Endometrial microvascular endothelial cells (primary cell): ENCODE data around the gene RANBP9. TPM values are rescaled to one million over a fixed set of nuclear protein-coding genes. Genes with fewer than 3 reads are reported as not detected.

ENCODE experiments used
- in situ Hi-C: cut with HindIII; loops from 2 replicates; pipeline ENCODE4 v1.10.0; 2017; ENCODE audit warnings: low sequenced_read_pairs, low pct_unique_long_range_greater_than_20kb; ENCODE audit errors: inconsistent ontology term
- total RNA-seq: library from RNA; depleted of rRNA; stranded (reverse); fragments of >200 nt; gene quantifications from one replicate; pipeline ENCODE4 v1.2.3, GENCODE V29; 2015; ENCODE audit errors: inconsistent ontology term

RANBP9 gene
- total RNA-seq, 1 donor from 2014 or later, result 26.0 TPM

DNA sequence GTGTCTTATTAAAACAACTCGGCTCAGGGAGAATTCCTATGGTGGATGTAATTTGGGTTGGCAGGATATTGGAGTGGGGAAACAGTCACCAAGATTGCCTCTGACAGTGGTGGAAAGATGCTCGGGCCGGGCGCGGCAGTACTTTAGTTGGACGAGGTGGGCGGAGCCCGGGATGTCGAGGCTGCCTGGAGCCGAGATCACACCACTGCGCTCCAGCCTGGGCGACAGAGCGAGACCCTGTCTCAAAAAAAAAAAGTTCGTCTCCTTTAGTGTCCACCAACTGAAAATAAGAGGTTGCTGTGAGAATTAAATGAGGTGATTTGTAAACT, 95.9 kb downstream of the RANBP9 start:
- in situ Hi-C loops, result no loop called here

GRCh38 chr6:13614926-13615791, 96.5 kb downstream of the RANBP9 start, which contains the start of gene NOL7:
NOL7 (plus strand) TSS chr6:13615335; CDS start chr6:13615359, 24 bp downstream.
- in situ Hi-C loops, result no loop called here

DNA sequence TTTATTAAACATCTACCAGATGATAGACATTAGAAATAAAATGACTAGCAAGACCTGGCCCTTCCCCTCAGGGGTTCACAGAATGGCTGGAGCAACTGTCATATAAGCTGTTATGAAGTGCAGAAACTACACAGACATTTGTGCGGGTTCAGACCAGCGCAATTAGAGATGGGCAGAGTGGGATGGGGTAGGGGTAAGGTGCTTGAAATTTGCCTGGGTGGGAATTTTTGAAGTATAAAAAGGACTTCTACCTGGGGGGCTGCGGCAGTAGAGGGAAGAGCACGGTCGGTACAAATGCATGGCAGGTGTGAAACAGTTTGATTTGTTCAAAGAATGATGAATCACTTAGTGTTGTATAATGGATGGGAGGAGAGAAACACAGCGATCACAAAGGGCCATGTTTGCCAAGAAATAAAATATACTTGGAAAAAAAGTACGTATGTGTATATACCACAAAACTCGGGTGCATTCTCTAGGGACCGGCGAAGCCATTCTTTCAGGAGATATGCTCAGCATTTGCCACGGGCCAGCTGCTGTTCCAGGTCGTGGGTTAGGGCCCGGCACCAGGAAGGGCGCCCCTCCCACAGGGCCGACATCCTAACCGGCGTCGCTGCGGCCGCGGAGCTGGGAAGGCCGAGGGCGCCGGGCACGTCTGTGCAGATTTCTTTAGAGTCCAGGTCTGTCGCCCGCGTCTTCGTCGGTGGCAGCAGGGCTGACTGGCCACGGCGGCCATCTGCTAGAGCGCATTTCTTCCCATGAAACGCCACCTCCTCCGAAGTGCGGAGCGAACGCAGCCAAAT, 97.3 kb downstream of the RANBP9 start:
- in situ Hi-C loops, result no loop called here

GRCh38 chr6:13613029-13613594, 98.5 kb downstream of the RANBP9 start:
- in situ Hi-C loops, result no loop called here

DNA sequence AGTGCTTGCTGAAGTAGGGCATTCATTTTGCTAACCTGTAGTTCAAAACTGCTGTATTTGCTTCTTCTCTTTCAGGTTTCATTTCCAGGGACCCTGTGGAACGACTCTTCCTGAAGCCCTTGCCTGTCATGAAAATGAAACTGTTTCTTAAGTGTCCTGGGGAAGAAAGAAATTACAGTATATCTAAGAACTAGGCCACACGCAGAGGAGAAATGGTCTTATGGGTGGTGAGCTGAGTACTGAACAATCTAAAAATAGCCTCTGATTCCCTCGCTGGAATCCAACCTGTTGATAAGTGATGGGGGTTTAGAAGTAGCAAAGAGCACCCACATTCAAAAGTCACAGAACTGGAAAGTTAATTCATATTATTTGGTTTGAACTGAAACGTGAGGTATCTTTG, 99.9 kb downstream of the RANBP9 start:
- in situ Hi-C loops, result no loop called here

- in situ Hi-C loops, result no loop called here
Measured at GRCh38 chr6:13605634-13606033, 106.0 kb downstream of the RANBP9 start.

DNA sequence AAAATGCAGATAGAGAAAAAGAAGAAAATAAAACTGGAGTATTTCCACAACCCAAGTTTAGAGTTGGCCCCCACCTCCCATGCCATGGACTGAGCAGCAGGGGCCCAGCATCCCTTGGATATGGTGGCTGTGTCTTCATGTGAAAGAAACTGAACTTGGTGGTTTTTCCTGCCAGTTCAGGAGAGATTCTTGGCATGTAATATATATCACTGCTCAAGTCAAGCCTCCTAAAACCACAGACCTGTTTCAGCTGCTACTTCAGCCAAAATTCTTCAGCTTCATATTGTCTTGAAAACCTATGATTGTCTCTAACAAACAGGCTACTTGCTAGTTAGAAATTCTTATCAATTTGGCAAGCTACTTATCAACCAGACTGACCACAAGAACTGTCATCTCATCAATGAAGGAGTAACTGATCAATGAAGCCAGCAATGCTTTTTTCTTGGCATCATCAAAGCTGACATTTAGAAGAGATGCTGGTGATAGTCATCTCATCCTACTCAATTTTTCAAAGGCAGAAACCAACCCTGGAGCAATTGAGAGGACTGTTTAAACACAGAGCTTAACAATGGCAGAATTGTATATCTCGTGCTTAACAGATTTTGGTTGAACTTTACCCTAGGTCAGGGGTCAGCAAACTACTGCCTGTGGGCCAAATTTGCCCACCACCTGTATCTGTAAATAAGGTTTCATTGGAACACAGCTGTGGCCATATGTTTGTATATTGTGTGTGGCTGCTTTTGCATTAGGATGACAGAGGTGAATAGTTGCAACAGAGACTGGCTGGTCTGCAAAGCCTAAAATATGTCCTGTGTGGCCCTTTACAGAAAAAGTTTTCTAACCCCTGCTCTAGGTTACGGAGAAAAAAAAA, 106.9 kb downstream of the RANBP9 start:
- in situ Hi-C loops, result no loop called here

GRCh38 chr6:13604135-13604534, 107.5 kb downstream of the RANBP9 start:
- in situ Hi-C loops, result no loop called here

DNA sequence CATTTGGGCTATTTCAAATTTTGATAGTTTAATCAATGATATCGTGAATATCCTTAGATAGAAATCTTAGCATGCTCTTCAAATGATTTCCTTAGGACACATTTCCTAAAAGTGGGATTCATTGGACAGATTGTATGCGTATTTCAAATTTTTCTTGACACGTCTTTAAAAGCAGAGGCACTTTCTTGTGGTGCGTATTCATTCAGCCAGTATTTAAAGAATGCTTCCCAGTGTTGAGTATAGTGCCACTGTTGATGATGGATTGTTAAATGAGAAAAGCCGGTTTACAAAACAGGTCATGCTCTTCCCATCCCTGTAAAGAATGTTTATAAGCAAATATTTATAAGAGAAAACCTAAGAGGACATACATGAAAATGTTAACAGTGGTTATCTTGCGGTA, 111.6 kb downstream of the RANBP9 start:
- in situ Hi-C loops, result no loop called here

- in situ Hi-C loops, result no loop called here
Measured at GRCh38 chr6:13597073-13597472, 114.6 kb downstream of the RANBP9 start.

DNA sequence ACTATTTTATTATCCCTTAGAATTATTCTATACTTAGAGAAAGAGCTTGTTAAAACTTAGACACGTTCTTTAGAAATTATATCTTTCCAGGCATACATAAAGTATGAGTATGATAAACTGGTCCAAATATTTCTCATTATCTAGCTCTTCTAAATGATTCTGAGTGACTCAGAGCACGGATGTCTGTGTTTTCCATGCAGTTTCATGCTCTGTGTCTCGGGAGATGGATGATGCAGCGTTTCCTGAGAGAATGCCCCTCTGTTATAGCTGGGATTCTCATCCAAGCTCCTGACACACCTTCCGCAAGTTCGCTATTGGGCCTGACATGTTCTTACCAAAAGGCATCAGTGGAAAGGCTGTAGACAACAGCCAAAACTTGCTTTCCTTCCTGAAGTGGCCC, 117.9 kb downstream of the RANBP9 start:
- in situ Hi-C loops, result no loop called here

- in situ Hi-C loops, result no loop called here
Measured at GRCh38 chr6:13593103-13593502, 118.5 kb downstream of the RANBP9 start.

- in situ Hi-C loops, result no loop called here
Measured at GRCh38 chr6:13591205-13591921, 120.3 kb downstream of the RANBP9 start.

DNA sequence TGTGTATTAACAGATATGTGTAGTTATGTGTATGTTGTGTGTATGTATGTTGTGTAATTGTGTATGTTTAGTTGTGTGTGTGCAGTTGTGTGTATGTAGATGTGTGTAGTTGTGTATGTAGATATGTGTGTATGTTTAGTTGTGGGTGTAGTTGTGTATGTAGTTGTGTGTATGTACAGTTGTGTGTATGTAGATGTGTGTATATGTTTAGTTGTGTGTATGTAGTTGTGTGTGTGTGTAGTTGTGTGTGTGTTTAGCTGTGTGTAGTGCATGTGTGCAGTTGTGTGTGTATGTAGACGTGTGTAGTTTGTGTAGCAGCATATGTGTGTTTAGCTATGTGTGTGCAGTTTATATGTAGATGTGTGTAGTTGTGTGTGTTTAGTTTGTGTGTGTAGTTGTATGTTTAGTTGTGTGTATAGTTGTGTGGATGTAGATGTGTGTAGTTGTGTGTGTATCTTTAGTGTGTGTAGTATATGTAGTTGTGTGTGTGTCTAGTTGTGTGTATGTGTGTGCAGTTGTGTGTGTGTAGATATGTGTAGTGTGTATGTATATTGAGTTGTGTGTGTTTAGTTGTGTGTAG, 121.0 kb downstream of the RANBP9 start:
- in situ Hi-C loops, result no loop called here

DNA sequence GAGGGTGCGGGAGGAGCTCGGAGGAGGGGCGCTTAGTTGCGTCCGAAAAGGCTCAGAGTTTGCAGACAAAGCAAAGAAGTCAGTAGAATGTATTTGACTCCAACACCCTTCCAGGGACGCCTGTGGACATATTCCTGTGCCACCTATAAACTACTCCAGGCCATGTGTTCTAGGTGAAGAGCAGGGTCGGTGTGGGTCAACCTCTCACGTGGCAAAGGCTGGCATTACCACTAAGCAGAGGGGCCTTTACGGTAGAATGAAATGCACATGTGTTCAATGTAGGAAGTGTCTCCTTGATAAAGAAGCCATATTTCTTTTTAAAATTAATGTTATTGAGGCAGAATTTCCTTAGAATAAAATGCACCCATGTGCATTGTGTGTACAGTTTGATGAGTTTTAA, 121.8 kb downstream of the RANBP9 start:
- in situ Hi-C loops, result no loop called here

GRCh38 chr6:13586603-13587542, 124.8 kb downstream of the RANBP9 start:
- in situ Hi-C loops, result no loop called here

DNA sequence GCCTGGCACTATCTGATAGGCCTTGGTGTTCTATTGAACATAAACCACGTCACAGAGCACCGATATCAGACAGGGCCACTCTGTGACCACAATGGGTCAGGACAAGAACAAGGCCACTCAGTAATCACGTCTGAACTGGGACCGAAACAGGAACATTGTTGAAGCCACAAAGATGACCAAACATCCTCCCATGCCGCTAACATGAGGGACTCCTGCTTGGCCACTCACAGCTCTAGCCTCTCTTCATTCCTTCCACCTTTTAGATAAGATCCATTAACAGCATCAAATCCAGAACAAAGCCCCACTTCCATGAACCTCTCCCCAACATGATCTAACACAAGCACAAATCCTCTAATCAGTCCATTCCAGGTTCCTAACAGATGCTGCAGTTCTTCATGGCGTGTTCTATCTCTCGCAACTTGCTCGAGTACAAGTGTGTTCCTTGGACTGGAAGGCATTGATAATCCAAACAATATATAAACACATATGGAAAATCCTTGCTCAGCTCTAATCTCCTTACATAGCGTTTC, 129.9 kb downstream of the RANBP9 start:
- in situ Hi-C loops, result no loop called here
